ENCODE measurements around the gene IL27RA. TPM values are rescaled to one million over a fixed set of nuclear protein-coding genes. Genes with fewer than 3 reads are reported as not detected.

The IL27RA gene
- total and polyA plus RNA-seq, 10 donors: 12.8 to 28.7 (median 16.8) TPM

DNA sequence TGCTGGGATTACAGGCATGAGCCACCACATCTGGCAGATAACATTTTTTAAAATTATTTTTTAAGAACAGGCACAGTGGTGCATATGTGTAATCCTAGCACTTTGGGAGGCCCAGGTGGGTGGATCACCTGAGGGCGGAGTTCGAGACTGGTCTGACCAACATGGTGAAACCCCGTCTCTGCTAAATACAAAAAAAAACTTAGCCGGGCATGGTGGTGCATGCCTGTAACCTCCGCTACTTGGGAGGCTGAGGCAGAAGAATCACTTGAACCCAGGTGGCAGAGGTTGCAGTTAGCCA lies 30.9 kb downstream of the IL27RA start:
- no peak for TF ChIP-seq POLR2A (IDR thresholded peaks at IDR 0.05)
- TF ChIP-seq POLR2AphosphoS5 (IDR thresholded peaks at IDR 0.05): no peak
- TF ChIP-seq, protein P1, sequence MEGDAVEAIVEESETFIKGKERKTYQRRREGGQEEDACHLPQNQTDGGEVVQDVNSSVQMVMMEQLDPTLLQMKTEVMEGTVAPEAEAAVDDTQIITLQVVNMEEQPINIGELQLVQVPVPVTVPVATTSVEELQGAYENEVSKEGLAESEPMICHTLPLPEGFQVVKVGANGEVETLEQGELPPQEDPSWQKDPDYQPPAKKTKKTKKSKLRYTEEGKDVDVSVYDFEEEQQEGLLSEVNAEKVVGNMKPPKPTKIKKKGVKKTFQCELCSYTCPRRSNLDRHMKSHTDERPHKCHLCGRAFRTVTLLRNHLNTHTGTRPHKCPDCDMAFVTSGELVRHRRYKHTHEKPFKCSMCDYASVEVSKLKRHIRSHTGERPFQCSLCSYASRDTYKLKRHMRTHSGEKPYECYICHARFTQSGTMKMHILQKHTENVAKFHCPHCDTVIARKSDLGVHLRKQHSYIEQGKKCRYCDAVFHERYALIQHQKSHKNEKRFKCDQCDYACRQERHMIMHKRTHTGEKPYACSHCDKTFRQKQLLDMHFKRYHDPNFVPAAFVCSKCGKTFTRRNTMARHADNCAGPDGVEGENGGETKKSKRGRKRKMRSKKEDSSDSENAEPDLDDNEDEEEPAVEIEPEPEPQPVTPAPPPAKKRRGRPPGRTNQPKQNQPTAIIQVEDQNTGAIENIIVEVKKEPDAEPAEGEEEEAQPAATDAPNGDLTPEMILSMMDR (IDR thresholded peaks at IDR 0.05 in 8 of 11, conservative IDR thresholded peaks at IDR 0.05 in 3 of 11): no peak
- DNase-seq: no peak

DNA sequence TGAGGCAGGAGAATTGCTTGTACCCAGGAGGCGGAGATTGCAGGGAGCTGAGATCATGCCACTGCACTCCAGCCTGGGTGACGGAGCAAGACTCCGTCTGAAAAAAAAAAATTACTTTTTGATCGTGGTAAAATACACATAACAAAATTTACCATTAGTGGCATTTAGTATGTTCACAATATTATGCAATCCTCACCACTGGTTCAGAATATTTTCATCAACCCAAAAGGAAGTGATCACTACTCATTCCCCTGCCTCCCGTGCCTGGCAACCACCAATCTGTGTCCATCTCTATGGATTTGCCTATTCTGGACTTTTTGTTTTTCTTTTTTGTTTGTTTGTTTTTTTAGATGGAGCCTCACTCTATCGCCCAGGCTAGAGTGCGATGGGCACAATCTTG lies 31.5 kb downstream of the IL27RA start:
- Histone ChIP-seq H3K36me3 (no peaks in the 10 kb centered on the region), H3K4me3 (no peak overlapping the region), H3K27ac (no peak overlapping the region), H3K27me3 (replicated peaks in 1 of 7) (peaks cover 0 to 56% (median 28%) of the 10 kb centered on the region in 7 donors), H3K4me1 (peaks cover 0 to 12% (median 8%) of the 10 kb centered on the region in 6 donors), H3K9me3 (no peaks in the 10 kb centered on the region)
- intact Hi-C loops (cut with DNase I; ENCODE audit: low total_unique reads): no loop called here
- 64 to 81% (median 70%) methylated on average over 7 of the region's 7 CpGs for WGBS, 5 donors
- DNase-seq: no peak
- TF ChIP-seq, protein P1 (IDR thresholded peaks at IDR 0.05 in 8 of 11, conservative IDR thresholded peaks at IDR 0.05 in 3 of 11): no peak
- TF ChIP-seq POLR2A (IDR thresholded peaks at IDR 0.05) (no peak), POLR2AphosphoS5 (IDR thresholded peaks at IDR 0.05) (no peak)

More for the DNA sequence above, 30.9 kb downstream of the IL27RA start:
- Histone ChIP-seq H3K27me3 (replicated peaks in 1 of 7) (peaks cover 0 to 62% (median 34%) of the 10 kb centered on the region in 7 donors), H3K4me3 (no peak overlapping the region), H3K4me1 (peaks cover 0 to 18% (median 13%) of the 10 kb centered on the region in 6 donors), H3K27ac (no peak overlapping the region), H3K36me3 (no peaks in the 10 kb centered on the region), H3K9me3 (no peaks in the 10 kb centered on the region)
- intact Hi-C loops (cut with DNase I; ENCODE audit: low total_unique reads): no loop called here
- 84 to 92% (median 90%) methylated on average over 5 of the region's 5 CpGs for WGBS, 5 donors

DNA sequence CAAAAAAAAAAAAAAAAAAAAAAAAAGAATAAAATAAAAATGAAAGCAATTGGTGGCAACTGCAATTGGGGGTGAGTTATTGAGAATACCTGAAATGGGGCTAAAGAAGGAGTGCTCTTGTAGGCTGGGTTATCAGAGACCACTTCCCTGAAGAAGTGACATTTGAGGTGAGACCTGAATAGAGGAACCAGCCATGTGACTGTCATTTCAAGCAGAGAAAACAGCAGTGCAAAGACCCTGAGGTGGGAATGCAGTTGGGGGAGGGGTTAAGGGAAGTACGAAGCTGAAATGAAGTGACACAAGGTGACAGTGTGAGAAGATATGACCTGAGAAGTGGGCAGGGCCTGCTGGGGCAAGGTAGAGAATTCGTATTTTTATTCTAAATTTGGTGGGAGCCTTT lies 34.6 kb downstream of the IL27RA start:
- Histone ChIP-seq H3K36me3 (no peaks in the 10 kb centered on the region), H3K4me3 (no peak overlapping the region), H3K27me3 (replicated peaks in 1 of 7) (peaks cover 0 to 26% (median under 1%) of the 10 kb centered on the region in 7 donors), H3K4me1 (peaks cover 0 to 3% (median 0%) of the 10 kb centered on the region in 6 donors), H3K9me3 (no peaks in the 10 kb centered on the region), H3K27ac (no peak overlapping the region)
- no peak for DNase-seq
- intact Hi-C loops (cut with DNase I; ENCODE audit: low total_unique reads): no loop called here
- 46 to 75% (median 62%) methylated on average over 2 of the region's 2 CpGs for WGBS, 5 donors
- no peak for TF ChIP-seq POLR2AphosphoS5 (IDR thresholded peaks at IDR 0.05)
- no peak for TF ChIP-seq POLR2A (IDR thresholded peaks at IDR 0.05)
- TF ChIP-seq, protein P1 (IDR thresholded peaks at IDR 0.05 in 8 of 11, conservative IDR thresholded peaks at IDR 0.05 in 3 of 11): no peak

DNA sequence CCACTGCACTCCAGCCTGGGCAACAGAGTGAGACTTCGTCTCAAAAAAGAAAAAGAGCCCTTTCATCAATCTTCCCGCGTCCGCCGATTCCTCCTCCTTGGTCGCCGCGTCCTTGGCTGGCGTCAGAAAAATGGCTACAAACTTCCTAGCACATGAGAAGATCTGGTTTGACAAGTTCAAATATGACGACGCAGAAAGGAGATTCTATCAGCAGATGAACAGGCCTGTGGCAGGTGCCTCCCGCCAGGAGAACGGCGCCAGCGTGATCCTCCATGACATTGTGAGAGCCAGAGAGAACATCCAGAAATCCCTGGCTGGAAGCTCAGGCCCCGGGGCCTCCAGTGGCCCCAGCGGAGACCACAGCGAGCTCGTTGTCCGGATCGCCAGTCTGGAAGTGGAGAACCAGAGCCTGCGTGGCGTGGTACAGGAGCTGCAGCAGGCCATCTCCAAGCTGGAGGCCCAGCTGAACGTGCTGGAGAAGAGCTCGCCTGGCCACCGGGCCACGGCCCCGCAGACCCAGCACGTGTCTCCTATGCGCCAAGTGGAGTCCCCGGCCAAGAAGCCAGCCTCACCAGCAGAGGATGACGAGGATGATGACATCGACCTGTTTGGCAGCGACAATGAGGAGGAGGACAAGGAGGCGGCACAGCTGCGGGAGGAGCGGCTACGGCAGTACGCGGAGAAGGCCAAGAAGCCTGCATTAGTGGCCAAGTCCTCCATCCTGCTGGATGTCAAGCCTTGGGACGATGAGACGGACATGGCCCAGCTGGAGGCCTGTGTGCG lies 38.9 kb downstream of the IL27RA start:
- DNase-seq: no peak
- TF ChIP-seq POLR2A (IDR thresholded peaks at IDR 0.05): no peak
- TF ChIP-seq, protein P1 (IDR thresholded peaks at IDR 0.05 in 8 of 11, conservative IDR thresholded peaks at IDR 0.05 in 3 of 11): no peak
- peak in 1 of 3 donors; percentile 40 for TF ChIP-seq POLR2AphosphoS5 (IDR thresholded peaks at IDR 0.05)
- Histone ChIP-seq H3K4me1 (peaks cover 29 to 42% (median 38%) of the 10 kb centered on the region in 6 donors), H3K27me3 (replicated peaks in 1 of 7) (peaks cover 0 to 29% (median 0%) of the 10 kb centered on the region in 7 donors), H3K9me3 (no peaks in the 10 kb centered on the region), H3K4me3 (no peak overlapping the region), H3K27ac (no peak overlapping the region), H3K36me3 (no peaks in the 10 kb centered on the region)
- intact Hi-C loops (cut with DNase I; ENCODE audit: low total_unique reads): loop anchor here (5.0 kb wide), 1 partner anchor 188 kb away; no protein-coding TSS in a partner anchor
- 89 to 97% (median 94%) methylated on average over 34 to 43 of the region's 43 CpGs for whole genome bisulfite sequencing, 5 donors
